A549 treated with GW870086 at 1 μM for 4 hours (cell line): Measurements from ENCODE around the gene E2F2. TPM values are rescaled to one million over a fixed set of nuclear protein-coding genes. Genes with fewer than 3 reads are reported as not detected.

Experiments used
- total RNA-seq: library from RNA; stranded (reverse); fragments of 200-300 nt; extraction: Qiagen RNA extraction; gene quantifications from 5 replicates; pipeline ENCODE4 v1.2.3, GENCODE V29; 2022; ENCODE audit warnings: low read depth

The E2F2 gene, protein sequence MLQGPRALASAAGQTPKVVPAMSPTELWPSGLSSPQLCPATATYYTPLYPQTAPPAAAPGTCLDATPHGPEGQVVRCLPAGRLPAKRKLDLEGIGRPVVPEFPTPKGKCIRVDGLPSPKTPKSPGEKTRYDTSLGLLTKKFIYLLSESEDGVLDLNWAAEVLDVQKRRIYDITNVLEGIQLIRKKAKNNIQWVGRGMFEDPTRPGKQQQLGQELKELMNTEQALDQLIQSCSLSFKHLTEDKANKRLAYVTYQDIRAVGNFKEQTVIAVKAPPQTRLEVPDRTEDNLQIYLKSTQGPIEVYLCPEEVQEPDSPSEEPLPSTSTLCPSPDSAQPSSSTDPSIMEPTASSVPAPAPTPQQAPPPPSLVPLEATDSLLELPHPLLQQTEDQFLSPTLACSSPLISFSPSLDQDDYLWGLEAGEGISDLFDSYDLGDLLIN
- 2.0 to 3.0 TPM (median 2.9 TPM) in 5 replicates for total RNA-seq

DNA sequence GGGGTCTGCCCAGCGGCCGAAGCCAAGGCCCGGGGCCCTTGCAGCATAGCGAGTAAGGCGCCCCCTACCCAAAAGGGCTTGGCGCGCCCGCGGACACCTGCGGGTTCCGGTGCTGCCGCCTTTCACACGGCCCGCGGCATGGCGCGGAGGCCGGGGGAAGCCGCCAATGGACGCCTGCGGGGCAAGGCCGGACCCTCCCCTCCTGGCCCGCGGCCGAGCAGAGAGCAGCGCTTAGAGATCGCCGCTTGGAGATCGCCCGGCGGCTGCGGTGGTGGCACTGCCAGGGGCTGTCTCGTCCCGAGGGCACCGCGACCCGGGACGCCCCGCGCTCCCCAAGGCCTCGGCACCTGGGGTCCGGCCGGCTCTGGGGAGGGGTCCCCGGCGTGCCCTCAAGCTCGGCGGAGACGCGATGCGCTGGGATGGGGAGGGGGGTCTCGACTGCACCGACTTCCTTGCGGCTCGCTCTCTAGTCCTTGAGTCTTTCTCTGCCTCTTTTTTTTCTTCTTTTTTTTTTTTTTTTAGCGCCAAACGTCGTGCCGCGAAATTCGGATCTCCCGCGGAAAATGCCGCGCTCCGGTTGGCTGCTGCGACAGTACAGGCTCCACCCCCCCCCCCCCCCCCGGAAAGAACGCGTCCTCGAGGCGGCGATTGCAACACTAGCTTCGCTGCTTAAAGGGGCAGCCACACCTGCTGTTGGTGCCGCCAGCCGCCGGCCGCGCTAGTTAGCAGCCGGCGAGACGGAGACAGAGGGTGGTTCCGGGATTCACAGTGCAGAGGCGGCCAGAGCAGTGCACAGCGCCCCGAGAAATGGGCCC lies at the start of gene E2F2:
Gene E2F2 (minus strand): TSS at position 487 of the 815 bp plus-strand sequence. CDS start 440 bp downstream, at position 47.

DNA sequence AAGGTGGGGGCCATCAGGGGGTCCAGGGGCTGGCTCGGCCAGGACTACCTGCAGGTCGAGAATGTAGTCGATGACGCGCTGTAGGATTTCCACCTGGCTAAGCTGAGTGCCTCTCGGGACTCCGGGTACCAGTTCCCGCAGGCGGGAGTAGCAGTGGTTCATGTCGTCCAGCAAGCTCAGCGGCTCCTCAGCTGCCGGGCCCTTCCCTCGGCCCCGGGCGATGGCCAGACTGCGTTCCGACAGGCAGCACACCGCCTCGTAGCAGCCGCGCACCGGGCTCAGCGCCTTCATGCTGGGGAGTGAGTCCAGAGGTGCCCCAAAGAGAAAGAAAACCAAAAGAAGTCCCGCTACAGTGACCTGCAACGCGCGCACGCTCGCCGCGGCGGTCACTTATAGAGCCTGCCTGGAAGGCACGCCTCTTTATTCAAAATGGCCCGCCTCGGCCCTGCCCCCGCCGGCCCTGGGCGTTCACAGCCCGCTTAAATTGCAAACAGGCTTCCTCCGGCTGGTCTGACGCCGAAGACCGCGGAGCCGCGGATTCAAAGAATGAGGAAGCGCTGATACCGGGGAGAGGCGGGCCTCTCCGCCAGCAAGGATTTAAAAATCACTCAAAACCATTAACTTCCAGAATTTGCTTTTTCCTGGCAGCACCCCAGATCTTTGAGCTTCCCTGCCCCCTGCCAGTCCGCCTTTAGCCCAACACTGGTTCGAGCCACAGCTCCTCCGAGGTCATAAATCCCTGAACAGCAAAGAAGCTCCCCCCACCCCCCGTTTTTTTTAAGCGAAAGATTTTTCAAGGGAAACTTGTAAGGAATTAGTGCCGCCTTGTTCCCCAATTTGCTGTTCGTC lies 28.3 kb upstream of the E2F2 start, which contains the start of gene ID3:
Gene ID3 (minus strand): TSS at position 366 of the 849 bp plus-strand sequence. CDS start 75 bp downstream, at position 291.

DNA sequence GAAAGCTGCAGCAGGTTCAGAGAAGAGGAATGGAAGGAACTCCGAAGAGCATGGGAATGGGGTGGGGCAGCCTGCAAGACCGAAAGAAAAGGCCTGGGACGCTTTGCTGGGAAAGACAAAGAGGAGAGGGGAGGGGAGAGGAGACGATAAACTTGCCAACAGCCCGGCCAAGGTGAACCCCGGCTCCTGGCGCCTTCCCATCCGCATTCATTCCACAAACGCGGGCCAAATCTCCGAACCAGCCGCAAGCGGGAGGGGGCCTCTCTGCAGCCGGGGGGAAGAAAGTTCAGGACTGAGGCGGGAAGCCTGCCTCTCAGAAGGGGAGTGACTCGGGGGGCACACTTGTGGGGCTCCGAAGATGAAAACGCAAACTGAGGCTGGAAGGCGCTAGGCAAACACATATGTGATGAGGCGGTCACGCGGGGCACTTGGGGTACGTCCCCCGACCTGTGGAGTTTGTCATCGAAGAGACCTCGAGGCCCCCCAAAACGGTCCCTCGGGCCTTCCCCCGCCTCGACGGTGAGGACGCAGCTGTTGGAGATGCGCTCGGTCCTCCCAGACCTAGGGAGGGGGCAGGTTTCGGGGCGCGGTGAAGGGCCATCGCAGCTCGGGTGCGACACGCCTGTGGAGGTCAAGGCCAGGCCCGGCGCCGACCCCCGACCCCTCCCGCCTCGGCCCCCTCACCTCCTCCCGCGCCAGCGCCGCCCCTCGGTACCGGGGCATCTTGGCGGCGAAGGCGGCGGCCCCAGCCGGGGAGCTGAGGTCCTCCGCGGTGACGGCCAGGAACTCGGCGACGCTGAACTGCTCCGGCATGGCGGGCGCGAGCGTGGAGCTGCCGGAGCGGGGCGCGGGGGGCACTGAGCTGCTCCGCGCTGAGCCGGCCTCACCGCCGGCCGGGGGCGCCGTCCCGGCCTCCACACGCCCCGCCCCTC lies 47.4 kb downstream of the E2F2 start, which contains the start of gene ASAP3:
Gene ASAP3 (minus strand): TSS at position 859 of the 932 bp plus-strand sequence. CDS start 46 bp downstream, at position 813.

Other genes starting within 250 kb of the E2F2 start
- gene HNRNPR, start 186.9 kb downstream of the E2F2 start, total RNA-seq: 157 to 183 TPM (median 163 TPM) in 5 replicates
- gene ZNF436, start 161.4 kb downstream of the E2F2 start, total RNA-seq: 4.2 to 5.8 TPM (median 5.6 TPM) in 5 replicates
- gene TCEA3, start 106.5 kb downstream of the E2F2 start, total RNA-seq: 0.42 to 0.74 TPM (median 0.55 TPM) in 5 replicates
- 4.7 to 6.6 TPM (median 5.9 TPM) in 5 replicates for gene ASAP3, start 47.1 kb downstream of the E2F2 start, total RNA-seq
- 341 to 429 TPM (median 397 TPM) in 5 replicates for gene ID3, start 28.3 kb upstream of the E2F2 start, total RNA-seq
- 1,221 to 1,520 TPM (median 1,394 TPM) in 5 replicates for gene RPL11, start 160.6 kb upstream of the E2F2 start, total RNA-seq
- gene ELOA, start 212.2 kb upstream of the E2F2 start, total RNA-seq: 26.6 to 28.6 TPM (median 27.2 TPM) in 5 replicates
- gene PITHD1, start 247.2 kb upstream of the E2F2 start, total RNA-seq: 26.4 to 34.3 TPM (median 30.6 TPM) in 5 replicates